Endothelial cell of umbilical vein (primary cell): ENCODE results near the gene RPS6KA3. TPM values are rescaled to one million over a fixed set of nuclear protein-coding genes. Genes with fewer than 3 reads are reported as not detected.

Experiments used
- BruUV-seq: library from RNA; stranded (reverse); fragments of 400-500 nt; replicated peaks from 2 replicates; lab custom pipeline; 2021; lab: Mats Ljungman, UMichigan
- CTCF ChIA-PET: fragments of 300-600, 350-600 bp; sonication (Branson Sonifier 250); formaldehyde crosslinking; loops from one replicate; lab custom pipeline; 2021; ENCODE audit warnings: antibody characterized with exemption, inconsistent platforms; lab: Charles Lee
- POLR2A ChIA-PET: fragments of 300-600, 350-600 bp; sonication (Branson Sonifier 250); formaldehyde crosslinking; loops from one replicate; lab custom pipeline; 2021; ENCODE audit warnings: antibody characterized with exemption, inconsistent platforms; lab: Charles Lee
- DNase-seq: peaks from one replicate; pipeline ENCODE4 v3.0.0-alpha.2; 2011; ENCODE audit warnings: low read depth, low spot score
- FAIRE-seq: peaks from 2 replicates; lab custom pipeline; 2011; peaks lifted over from hg19 to GRCh38; lab: Jason Lieb, UNC
- H2AFZ ChIP-seq: 2 replicates; pipeline ENCODE4 v1.6.0; 2012; ENCODE audit warnings: low read depth, low read length, control low read depth, inconsistent platforms
- H3K27ac ChIP-seq: 2 replicates; pipeline ENCODE4 v1.5.1; 2011; ENCODE audit warnings: low read depth, mild to moderate bottlenecking, control low read depth, low read length, moderate library complexity; ENCODE audit not compliant: insufficient read depth
- H3K27me3 ChIP-seq, 2 experiments: 2 replicates each; pipeline versions ENCODE4 v1.6.0 to v1.6.1; 2011; ENCODE audit warnings: low read length in 2 of 2, mixed read lengths in 1 of 2; ENCODE audit not compliant: control insufficient read depth in 2 of 2, insufficient read depth in 2 of 2
- H3K36me3 ChIP-seq, 2 experiments: 2 replicates in 1 of 2; 3 replicates in 1 of 2; pipeline ENCODE4 v1.5.1; 2011; ENCODE audit warnings: low read length in 2 of 2, mild to moderate bottlenecking in 1 of 2, moderate library complexity in 1 of 2; ENCODE audit not compliant: control insufficient read depth in 2 of 2, insufficient read depth in 2 of 2; ENCODE audit errors: extremely low read depth in 1 of 2
- H3K4me1 ChIP-seq: 3 replicates; pipeline ENCODE4 v1.5.1; 2011; ENCODE audit warnings: mild to moderate bottlenecking, low read length; ENCODE audit not compliant: control insufficient read depth, insufficient read depth; ENCODE audit errors: extremely low read depth
- H3K4me2 ChIP-seq: 2 replicates; pipeline ENCODE4 v1.6.1; 2011; ENCODE audit warnings: low read length, control low read depth, mixed read lengths; ENCODE audit not compliant: insufficient read depth
- H3K4me3 ChIP-seq, 3 experiments: fragments of 200-600 bp in 1 of 3; sonication (generic), shearing (Covaris generic) in 1 of 3; replicated peaks in 1 of 3; 2 replicates each; pipeline ENCODE4 v1.5.1; 2011 to 2016; ENCODE audit warnings: control low read depth in 3 of 3, low read length in 3 of 3, mild to moderate bottlenecking in 2 of 3, inconsistent platforms in 1 of 3, low read depth in 1 of 3, moderate library complexity in 1 of 3; ENCODE audit not compliant: insufficient read depth in 1 of 3
- H3K79me2 ChIP-seq: 2 replicates; pipeline ENCODE4 v1.6.0; 2012; ENCODE audit warnings: low read length, inconsistent platforms; ENCODE audit not compliant: control insufficient read depth, insufficient read depth
- H3K9ac ChIP-seq: replicated peaks from 2 replicates; pipeline ENCODE3; 2011; ENCODE audit warnings: low read length, control low read depth; ENCODE audit not compliant: insufficient read depth; ENCODE audit errors: extremely low read depth
- H3K9me1 ChIP-seq: replicated peaks from 3 replicates; pipeline ENCODE4 v1.6.0; 2011; ENCODE audit warnings: mild to moderate bottlenecking, low read length; ENCODE audit not compliant: control insufficient read depth, insufficient read depth; ENCODE audit errors: extremely low read depth
- H3K9me3 ChIP-seq: replicated peaks from 2 replicates; pipeline ENCODE4 v1.5.1; 2012; ENCODE audit warnings: low read length, inconsistent platforms; ENCODE audit not compliant: control insufficient read depth, insufficient read depth
- H4K20me1 ChIP-seq: replicated peaks from 2 replicates; pipeline ENCODE3; 2011; ENCODE audit warnings: mild to moderate bottlenecking, low read length; ENCODE audit not compliant: control insufficient read depth, insufficient read depth; ENCODE audit errors: extremely low read depth
- EZH2 ChIP-seq: IDR thresholded peaks from 2 replicates; pipeline ENCODE4 v1.6.1; 2012; ENCODE audit warnings: borderline replicate concordance, low read depth, mild to moderate bottlenecking, moderate library complexity, low read length, inconsistent platforms; ENCODE audit not compliant: severe bottlenecking
- FOS ChIP-seq: IDR thresholded peaks from 2 replicates; pipeline ENCODE4 v1.6.1; 2011; ENCODE audit warnings: mild to moderate bottlenecking, low read length, moderate library complexity, borderline replicate concordance; ENCODE audit not compliant: insufficient read depth
- GATA2 ChIP-seq: IDR thresholded peaks from 2 replicates; pipeline ENCODE4 v1.7.0; 2011; ENCODE audit warnings: low read depth, mild to moderate bottlenecking, moderate library complexity, mixed read lengths, low read length; ENCODE audit not compliant: insufficient read length, insufficient read depth
- JUN ChIP-seq: IDR thresholded peaks from 2 replicates; pipeline ENCODE4 v1.6.1; 2011; ENCODE audit warnings: borderline replicate concordance, low read depth; ENCODE audit not compliant: insufficient read length, insufficient read depth
- MYC ChIP-seq: IDR thresholded peaks from one replicate; pipeline ENCODE4 v1.6.1; 2011; ENCODE audit warnings: mild to moderate bottlenecking, low read depth, low read length
- POLR2A ChIP-seq: IDR thresholded peaks from 2 replicates; pipeline ENCODE4 v1.6.1; 2012; ENCODE audit warnings: low read depth, mild to moderate bottlenecking, control low read depth, low read length
- POLR2AphosphoS5 ChIP-seq: IDR thresholded peaks from 2 replicates; pipeline ENCODE4 v1.6.1; 2012; ENCODE audit warnings: low read depth, mild to moderate bottlenecking, control low read depth, low read length, moderate library complexity; ENCODE audit not compliant: insufficient read depth
- dilution Hi-C: fragments of 300-500 bp; cut with MboI; formaldehyde crosslinking; loops from one replicate; pipeline ENCODE4 v1.15.0; 2019; ENCODE audit warnings: low sequenced_read_pairs; ENCODE audit not compliant: extremely low pct_ligation_motif_present
- intact Hi-C: fragments of 100-400 bp; cut with micrococcal nuclease; formaldehyde crosslinking; loops from one replicate; pipeline ENCODE4 v1.10.0; 2022
- polyA plus RNA-seq, 4 experiments: library from polyadenylated mRNA; depleted of rRNA in 3 of 4; stranded (reverse) in 3 of 4; unstranded in 1 of 4; fragments of >200 nt; gene quantifications; 2 replicates each; pipeline versions ENCODE4 v1.2.1 to v1.2.3, GENCODE V29; 2011 to 2012; ENCODE audit warnings: missing spikeins in 1 of 4
- total RNA-seq: library from RNA; stranded (reverse); gene quantifications from 2 replicates; pipeline ENCODE4 v1.2.3, GENCODE V29; 2021
- TF ChIP-seq, protein P1 (sequence below): IDR thresholded peaks from 2 replicates; pipeline ENCODE4 v1.6.1; 2011; ENCODE audit not compliant: insufficient read depth, insufficient read length
- TF ChIP-seq, protein P2 (sequence below), 2 donors: IDR thresholded peaks; 1 replicate in 1 of 2; 2 replicates in 1 of 2; pipeline ENCODE4 v1.5.1; 2011; ENCODE audit warnings: low read length in 2 of 2, mild to moderate bottlenecking in 2 of 2, moderate library complexity in 2 of 2, control low read depth in 1 of 2, inconsistent platforms in 1 of 2, low read depth in 1 of 2; ENCODE audit not compliant: insufficient read depth in 1 of 2; ENCODE audit errors: extremely low read depth in 1 of 2

The RPS6KA3 gene
- total and polyA plus RNA-seq, 2 donors (not counting 3 experiments of a cell fraction or from before 2014, with no cell fraction given): 24.4 to 61.6 TPM

DNA sequence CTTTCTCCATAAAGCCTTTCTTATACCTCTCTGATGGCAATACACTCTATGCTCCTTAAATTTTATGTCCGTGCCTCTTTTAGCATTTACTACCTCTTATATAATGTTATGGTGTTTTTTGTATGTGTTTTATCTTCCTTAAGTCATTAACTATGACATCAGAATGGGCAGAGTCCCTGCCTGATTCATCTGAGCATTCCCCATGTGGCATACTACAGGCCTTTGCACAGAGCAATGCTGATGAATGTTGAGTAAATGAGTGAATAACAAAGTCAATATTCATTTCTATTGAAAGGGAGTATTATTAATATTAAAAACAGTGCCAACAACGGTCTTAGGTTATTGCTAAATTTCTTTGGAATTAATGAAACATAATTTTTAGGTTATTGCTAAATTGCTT, 18.8 kb upstream of the RPS6KA3 start:
- no peaks in the 10 kb centered on the region for H3K9me1 ChIP-seq
- H3K4me3 ChIP-seq: no peak overlapping the region
- TF ChIP-seq JUN (no peak), POLR2A (no peak), EZH2 (no peak), GATA2 (no peak)
- TF ChIP-seq, protein P1, sequence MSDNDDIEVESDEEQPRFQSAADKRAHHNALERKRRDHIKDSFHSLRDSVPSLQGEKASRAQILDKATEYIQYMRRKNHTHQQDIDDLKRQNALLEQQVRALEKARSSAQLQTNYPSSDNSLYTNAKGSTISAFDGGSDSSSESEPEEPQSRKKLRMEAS: no peak
- TF ChIP-seq, protein P2, sequence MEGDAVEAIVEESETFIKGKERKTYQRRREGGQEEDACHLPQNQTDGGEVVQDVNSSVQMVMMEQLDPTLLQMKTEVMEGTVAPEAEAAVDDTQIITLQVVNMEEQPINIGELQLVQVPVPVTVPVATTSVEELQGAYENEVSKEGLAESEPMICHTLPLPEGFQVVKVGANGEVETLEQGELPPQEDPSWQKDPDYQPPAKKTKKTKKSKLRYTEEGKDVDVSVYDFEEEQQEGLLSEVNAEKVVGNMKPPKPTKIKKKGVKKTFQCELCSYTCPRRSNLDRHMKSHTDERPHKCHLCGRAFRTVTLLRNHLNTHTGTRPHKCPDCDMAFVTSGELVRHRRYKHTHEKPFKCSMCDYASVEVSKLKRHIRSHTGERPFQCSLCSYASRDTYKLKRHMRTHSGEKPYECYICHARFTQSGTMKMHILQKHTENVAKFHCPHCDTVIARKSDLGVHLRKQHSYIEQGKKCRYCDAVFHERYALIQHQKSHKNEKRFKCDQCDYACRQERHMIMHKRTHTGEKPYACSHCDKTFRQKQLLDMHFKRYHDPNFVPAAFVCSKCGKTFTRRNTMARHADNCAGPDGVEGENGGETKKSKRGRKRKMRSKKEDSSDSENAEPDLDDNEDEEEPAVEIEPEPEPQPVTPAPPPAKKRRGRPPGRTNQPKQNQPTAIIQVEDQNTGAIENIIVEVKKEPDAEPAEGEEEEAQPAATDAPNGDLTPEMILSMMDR (IDR thresholded peaks at IDR 0.05; ENCODE audit: extremely low read depth in 1 of 2, insufficient read depth in 1 of 2, low read depth in 1 of 2, low read length in 2 of 2): no peak
- ChIA-PET POLR2A (no interaction called here), CTCF (no interaction called here)
- intact Hi-C loops: no loop called here
- H3K27ac ChIP-seq: no peak overlapping the region
- no peaks in the 10 kb centered on the region for H4K20me1 ChIP-seq
- H3K9ac ChIP-seq: no peak overlapping the region
- H3K9me3 ChIP-seq: no peaks in the 10 kb centered on the region
- H3K36me3 ChIP-seq: no peaks in the 10 kb centered on the region
- H2AFZ ChIP-seq: no peak overlapping the region
- H3K79me2 ChIP-seq: no peaks in the 10 kb centered on the region
- dilution Hi-C loops: no loop called here
- H3K27me3 ChIP-seq: no peaks in the 10 kb centered on the region
- DNase-seq (no peak), FAIRE-seq (no peak)
- H3K4me1 ChIP-seq: no peaks in the 10 kb centered on the region
- no TSS peak for BruUV-seq
- H3K4me2 ChIP-seq: no peak overlapping the region

DNA sequence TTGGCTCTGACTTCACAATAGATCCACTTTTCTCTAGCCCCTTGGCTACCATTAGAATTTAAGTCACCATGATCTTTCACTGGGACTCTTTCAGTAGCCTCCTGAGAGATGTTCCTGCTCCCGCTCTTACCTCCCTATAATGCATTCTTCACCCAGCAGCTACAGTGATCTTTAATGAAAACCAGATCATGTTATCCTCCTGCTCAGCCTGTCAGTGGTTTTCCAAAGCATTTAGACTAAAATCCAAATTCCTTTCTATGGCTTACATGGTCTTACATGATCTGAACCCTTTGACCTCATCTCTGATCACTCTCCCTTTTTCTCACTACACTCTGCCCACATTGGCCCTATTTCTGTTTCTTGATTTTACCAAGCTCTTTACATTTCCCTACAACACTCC, 18.3 kb upstream of the RPS6KA3 start:
- BruUV-seq: no TSS peak

More for the DNA sequence above, 18.3 kb upstream of the RPS6KA3 start:
- H3K4me3 ChIP-seq: no peak overlapping the region
- H3K27me3 ChIP-seq: no peaks in the 10 kb centered on the region
- intact Hi-C loops: no loop called here
- ChIA-PET POLR2A (no interaction called here), CTCF (no interaction called here)
- FAIRE-seq: no peak
- H3K9me1 ChIP-seq: no peaks in the 10 kb centered on the region
- no peak overlapping the region for H3K27ac ChIP-seq
- TF ChIP-seq FOS: no peak
- TF ChIP-seq GATA2: no peak
- TF ChIP-seq, protein P2 (IDR thresholded peaks at IDR 0.05; ENCODE audit: extremely low read depth in 1 of 2, insufficient read depth in 1 of 2, low read depth in 1 of 2, low read length in 2 of 2): no peak
- TF ChIP-seq, protein P1: no peak
- no peak for TF ChIP-seq EZH2
- TF ChIP-seq MYC: no peak
- TF ChIP-seq JUN: no peak
- no peak for TF ChIP-seq POLR2AphosphoS5
- TF ChIP-seq POLR2A: no peak
- dilution Hi-C loops: no loop called here
- no peaks in the 10 kb centered on the region for H3K36me3 ChIP-seq
- no peaks in the 10 kb centered on the region for H4K20me1 ChIP-seq
- no peaks in the 10 kb centered on the region for H3K4me1 ChIP-seq
- H3K9ac ChIP-seq: no peak overlapping the region
- no peak overlapping the region for H3K4me2 ChIP-seq
- H2AFZ ChIP-seq: no peak overlapping the region
- no peak for DNase-seq
- no peaks in the 10 kb centered on the region for H3K79me2 ChIP-seq
- no peaks in the 10 kb centered on the region for H3K9me3 ChIP-seq
